ENCODE data around the gene KCNK6.

DNA sequence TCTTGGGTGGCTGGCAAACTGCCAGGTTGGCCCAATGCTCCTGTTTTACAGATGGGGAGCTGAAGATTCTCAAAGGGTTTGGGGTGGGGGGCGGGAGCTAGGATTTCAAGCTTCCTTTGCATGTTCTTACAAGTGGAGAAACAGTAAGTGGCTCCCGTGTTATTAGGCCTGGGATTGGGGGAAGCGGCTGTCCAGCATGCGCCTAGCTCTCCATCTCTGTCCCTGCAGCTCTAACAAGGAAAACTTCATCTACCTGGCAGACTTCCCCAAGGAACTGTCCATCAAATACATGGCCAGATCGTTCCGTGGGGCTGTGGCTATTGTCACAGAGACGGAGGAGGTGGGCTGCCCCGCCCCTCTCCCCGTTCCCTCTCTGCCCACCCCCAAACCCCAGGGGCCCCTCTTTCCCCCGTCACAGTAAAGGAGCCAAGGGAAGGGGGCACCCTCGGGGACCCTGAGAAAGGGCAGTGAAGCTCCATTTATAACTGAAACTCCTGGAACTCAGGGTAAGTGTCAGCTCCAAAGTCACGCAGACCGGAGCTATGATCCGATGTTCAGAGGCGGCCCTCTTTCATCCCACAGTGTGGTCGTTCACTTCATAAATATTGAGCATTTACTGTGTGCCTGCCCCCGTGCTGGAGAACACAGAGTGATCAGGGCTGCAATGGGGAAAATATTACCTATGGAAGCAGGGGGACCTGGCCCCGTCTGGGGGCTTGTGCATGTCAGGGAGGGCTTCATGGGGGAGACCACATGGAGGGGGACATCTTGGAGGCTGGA, 39.8 kb downstream of the KCNK6 start:
- TF ChIP-seq, protein P1, sequence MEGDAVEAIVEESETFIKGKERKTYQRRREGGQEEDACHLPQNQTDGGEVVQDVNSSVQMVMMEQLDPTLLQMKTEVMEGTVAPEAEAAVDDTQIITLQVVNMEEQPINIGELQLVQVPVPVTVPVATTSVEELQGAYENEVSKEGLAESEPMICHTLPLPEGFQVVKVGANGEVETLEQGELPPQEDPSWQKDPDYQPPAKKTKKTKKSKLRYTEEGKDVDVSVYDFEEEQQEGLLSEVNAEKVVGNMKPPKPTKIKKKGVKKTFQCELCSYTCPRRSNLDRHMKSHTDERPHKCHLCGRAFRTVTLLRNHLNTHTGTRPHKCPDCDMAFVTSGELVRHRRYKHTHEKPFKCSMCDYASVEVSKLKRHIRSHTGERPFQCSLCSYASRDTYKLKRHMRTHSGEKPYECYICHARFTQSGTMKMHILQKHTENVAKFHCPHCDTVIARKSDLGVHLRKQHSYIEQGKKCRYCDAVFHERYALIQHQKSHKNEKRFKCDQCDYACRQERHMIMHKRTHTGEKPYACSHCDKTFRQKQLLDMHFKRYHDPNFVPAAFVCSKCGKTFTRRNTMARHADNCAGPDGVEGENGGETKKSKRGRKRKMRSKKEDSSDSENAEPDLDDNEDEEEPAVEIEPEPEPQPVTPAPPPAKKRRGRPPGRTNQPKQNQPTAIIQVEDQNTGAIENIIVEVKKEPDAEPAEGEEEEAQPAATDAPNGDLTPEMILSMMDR (IDR thresholded peaks at IDR 0.05): no peak
- TF ChIP-seq POLR2A (IDR thresholded peaks at IDR 0.05): no peak

All from lower leg skin (tissue), 3 donors.